NCI-H774 (cell line): ENCODE results near the gene GPC6.
"Not testable (repeated sequence)": the region's sequence is repeated elsewhere in the genome, so short reads cannot be mapped to it uniquely, and the experiment has no call there.

ENCODE experiments used
- DNase-seq: peaks from one replicate; lab custom pipeline; 2025; lab: John Stamatoyannopoulos, UW

The GPC6 gene

DNA sequence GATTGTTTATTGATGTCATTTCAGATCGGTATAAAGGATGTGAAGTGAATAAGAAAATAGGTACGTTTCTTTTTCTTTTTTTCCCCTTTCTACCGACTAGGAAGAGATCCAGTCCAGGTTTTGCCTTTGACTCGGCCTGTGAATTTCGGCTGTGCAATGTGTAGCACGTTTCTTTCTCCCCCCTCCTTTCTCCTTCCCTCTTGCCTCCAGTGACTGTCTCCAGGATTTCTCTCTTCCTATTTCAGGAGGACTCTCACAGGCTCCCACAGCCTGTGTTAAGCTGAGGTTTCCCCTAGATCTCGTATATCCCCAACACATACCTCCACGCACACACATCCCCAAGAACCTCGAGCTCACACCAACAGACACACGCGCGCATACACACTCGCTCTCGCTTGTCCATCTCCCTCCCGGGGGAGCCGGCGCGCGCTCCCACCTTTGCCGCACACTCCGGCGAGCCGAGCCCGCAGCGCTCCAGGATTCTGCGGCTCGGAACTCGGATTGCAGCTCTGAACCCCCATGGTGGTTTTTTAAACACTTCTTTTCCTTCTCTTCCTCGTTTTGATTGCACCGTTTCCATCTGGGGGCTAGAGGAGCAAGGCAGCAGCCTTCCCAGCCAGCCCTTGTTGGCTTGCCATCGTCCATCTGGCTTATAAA, at the start of gene GPC6:
Gene GPC6, plus strand, starts transcription at position 185 of the 657 bp plus-strand sequence.
- peak; percentile 50 for DNase-seq

DNA sequence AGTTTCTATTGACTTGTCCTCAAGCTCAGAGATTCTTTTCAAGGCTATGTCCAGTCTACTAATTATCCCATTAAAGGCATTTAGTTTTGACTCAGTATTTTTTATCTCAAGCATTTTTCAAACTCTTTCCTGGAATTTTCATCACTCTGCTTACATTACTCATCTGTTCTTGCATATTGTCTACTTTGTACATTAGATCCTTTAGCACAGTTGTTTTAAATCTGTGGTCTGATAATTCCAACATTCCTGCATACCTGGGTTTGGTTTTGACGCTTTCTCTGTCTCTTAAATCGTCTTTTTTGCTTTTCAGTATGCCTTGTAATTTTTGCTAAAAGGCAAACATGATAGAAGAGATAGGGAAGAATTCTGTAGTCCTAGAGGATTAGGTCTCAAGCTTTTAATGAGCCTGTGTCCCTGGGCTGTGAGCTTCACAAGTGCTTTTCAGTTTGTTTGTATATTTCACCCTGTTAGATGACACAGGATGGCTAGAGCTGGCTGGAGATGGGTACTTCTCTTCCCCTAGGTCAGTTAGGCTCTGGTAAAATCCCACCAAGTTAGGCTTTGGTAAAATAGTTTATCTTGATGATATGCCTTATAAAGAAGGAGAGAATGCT, 46.1 kb upstream of the GPC6 start:
- DNase-seq: no peak

DNA sequence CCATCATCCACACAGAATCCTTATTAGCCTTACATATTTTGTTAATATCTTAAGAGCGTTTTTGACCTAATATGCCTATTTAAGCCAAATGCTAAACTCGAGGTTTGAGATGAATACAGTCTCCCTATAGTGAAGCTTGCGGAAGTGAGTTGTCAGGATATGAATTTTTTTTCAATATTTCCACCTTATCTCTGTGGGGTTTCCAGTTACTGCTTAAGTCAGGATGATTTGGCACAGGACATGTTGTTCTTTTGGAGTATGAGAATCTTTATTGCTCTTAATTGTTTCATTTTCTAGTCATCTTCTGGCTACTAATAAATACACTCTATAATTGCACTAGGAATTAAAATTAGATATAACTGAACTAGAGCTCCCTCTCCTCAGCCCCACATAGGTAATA, 44.2 kb upstream of the GPC6 start:
- no peak for DNase-seq

GRCh38 chr13:93183302-93183701, 43.3 kb upstream of the GPC6 start:
- no peak for DNase-seq

GRCh38 chr13:93190006-93190405, 36.6 kb upstream of the GPC6 start:
- no peak for DNase-seq

- DNase-seq: no peak
These were observed 32.9 kb upstream of the GPC6 start for GRCh38 chr13:93193682-93194081.

GRCh38 chr13:93199856-93200255, 26.8 kb upstream of the GPC6 start:
- no peak for DNase-seq

- no peak for DNase-seq
These were observed 26.0 kb upstream of the GPC6 start for GRCh38 chr13:93200626-93201025.

DNA sequence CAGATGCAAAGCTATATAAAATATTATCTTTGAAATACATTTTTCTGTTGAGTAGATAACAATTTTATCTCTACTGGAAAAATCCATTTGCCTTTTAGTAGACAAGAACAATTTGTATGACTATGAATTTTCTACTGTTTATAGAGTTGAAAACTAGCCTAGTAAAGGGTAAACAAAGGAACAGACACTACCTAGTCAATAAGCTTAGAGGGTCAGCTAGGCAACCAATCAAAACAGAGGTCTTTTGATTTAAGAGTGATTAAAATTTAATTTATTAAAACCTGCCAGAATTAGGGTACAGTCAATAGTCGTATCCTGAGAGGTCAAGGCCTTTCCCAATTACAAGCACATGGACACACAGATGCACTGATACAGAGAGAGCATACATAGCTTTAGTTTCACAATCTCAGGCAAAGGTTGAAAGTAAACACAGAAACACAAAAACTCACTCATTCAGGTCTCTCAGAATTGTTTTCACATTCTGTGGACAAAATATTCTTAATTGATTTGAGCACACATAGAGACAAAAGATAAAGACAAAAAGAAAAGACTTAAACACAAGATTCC, 24.5 kb upstream of the GPC6 start:
- DNase-seq: no peak

DNA sequence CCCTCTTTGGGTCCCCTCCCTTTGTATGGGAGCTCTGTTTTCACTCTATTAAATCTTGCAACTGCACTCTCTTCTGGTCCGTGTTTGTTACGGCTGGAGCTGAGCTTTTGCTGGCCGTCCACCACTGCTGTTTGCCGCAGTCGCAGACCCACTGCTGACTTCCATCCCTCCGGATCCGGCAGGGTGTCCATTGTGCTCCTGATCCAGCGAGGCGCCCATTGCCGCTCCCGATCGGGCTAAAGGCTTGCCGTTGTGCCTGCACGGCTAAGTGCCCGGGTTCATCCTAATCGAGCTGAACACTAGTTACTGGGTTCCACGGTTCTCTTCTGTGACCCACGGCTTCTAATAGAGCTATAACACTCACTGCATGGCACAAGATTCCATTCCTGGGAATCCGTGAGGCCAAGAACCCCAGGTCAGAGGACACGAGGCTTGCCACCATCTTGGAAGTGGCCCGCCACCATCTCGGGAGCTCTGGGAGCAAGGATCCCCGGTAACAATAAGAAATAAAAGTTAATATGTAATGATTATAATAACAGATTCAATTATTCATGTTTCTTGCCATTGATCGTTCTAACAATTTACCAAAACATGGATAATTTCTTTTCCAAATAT, 19.7 kb upstream of the GPC6 start:
- DNase-seq: not testable (repeated sequence)

GRCh38 chr13:93216122-93216521, 10.5 kb upstream of the GPC6 start:
- DNase-seq: no peak

DNA sequence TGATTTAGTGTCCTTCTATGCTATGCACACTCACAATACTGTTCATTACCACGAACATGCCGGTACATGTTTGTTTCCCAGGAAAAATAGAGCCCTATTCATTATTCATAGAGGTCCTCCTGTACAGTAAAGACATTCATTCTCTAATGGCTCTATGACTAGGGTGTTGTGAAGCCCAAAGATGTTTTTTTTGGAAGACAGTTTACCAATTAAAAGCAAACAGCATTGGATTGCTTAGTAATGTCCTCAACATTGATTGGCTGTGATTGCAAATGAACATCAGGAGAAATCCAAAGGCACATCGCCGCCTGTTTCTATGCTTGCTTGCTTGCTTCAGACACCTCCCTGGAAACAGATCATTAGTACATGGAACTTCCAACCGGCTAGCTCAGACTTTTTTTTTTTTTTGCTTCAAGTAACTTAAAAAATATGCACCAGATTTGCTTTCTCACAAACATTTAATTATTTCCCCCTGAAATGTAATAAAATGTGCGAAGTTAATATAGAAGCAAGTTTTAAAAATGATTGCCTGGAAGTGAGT, 8.8 kb upstream of the GPC6 start:
- DNase-seq: no peak

GRCh38 chr13:93218583-93218982, 8.0 kb upstream of the GPC6 start:
- DNase-seq: no peak

DNA sequence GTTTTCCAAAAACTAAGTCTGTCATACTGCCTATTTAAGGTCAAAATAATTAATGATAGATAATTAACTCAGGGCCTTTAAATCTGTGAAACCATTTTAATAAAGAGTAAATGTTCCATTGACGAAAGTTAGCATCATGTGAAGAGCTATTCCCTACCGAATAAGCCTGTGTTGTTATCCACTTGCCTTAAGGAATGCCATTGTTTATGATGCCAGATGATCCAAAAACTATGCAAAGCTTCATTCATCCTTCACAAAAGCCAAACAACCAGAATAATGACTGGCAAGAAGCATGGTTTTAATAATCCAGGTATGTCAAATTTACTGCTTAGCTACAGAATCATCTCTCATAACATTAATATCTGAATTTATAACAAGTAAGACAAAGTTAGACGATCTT, 6.5 kb upstream of the GPC6 start:
- DNase-seq: no peak

DNA sequence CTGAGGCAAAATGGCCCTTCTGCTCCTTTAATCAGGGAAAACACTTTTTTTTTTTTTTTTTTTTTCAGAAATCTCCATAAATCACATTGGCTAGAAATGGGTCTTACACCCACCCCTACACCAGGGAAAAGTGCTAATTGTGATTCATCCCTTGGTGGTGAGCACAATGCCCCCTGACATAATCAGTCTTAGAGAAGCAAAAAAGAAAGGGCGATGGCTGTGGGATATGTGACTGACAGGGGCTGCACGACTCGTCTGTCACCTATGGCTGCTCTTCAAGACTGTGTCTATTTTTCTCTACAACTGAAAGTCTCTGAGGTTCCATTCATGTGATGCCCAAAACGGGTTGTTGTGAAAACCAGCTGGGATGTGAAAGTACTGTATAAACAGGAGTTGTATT, 3.6 kb upstream of the GPC6 start:
- DNase-seq: no peak

GRCh38 chr13:93224535-93224934, 2.1 kb upstream of the GPC6 start:
- DNase-seq: no peak

DNA sequence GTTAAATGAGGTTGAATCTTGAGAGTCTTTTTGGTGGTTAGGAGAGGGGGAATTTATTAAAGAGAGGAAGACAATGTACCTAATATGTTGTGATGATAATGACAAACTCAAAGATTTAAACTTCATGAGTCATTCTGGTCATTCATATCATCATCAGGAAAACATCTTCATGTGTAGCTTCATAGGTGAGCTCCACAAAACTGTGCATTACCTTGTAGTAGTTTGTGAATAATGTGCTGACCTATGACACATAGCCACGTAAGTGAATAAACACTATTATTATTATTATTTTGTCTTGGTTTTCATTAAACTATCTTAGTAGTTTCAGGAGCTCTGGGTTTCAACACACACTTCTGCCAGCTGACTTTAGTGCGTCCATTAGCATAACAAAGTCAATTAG, 997 bp upstream of the GPC6 start:
- DNase-seq: no peak

DNA sequence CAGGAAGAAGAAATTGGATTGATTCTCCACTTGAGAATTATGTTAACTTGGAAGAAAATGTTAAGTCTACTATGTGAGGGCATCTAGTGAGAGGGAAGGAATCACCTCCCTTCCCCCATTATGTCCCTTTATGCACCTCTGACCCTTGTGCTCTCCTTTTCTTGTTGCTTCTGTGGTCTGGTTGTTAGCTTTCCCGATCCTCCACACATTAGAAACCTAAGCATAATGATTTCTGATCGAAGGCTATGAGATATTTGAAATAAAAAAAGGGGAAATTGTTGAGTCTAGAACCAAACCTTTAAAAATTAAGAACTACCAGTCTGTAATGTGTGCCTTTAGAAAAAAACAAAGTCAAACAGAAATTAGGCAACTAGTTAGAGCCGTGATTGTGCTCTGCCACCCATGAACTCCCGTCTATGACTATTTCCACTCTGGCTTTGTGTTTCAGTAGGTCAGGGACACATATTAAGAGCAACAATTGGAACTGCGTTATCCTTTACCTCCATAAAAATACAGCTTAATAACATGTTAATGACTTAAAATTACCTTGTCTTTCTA, 463 bp upstream of the GPC6 start:
- no peak for DNase-seq

DNA sequence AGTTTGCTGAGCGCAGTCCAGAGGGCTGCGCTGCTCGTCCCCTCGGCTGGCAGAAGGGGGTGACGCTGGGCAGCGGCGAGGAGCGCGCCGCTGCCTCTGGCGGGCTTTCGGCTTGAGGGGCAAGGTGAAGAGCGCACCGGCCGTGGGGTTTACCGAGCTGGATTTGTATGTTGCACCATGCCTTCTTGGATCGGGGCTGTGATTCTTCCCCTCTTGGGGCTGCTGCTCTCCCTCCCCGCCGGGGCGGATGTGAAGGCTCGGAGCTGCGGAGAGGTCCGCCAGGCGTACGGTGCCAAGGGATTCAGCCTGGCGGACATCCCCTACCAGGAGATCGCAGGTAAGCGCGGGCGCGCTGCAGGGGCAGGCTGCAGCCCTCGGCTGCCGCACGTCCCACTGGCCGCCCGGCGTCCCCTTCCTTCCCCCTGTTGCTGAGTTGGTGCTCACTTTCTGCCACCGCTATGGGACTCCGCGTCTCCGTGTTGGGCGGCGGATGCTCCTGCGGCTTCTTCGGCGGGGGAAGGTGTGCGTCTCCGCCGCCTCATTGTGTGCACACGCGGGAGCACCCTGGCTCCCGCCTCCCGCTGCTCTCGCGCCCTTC, 772 bp downstream of the GPC6 start:
- DNase-seq: peak; percentile 39

DNA sequence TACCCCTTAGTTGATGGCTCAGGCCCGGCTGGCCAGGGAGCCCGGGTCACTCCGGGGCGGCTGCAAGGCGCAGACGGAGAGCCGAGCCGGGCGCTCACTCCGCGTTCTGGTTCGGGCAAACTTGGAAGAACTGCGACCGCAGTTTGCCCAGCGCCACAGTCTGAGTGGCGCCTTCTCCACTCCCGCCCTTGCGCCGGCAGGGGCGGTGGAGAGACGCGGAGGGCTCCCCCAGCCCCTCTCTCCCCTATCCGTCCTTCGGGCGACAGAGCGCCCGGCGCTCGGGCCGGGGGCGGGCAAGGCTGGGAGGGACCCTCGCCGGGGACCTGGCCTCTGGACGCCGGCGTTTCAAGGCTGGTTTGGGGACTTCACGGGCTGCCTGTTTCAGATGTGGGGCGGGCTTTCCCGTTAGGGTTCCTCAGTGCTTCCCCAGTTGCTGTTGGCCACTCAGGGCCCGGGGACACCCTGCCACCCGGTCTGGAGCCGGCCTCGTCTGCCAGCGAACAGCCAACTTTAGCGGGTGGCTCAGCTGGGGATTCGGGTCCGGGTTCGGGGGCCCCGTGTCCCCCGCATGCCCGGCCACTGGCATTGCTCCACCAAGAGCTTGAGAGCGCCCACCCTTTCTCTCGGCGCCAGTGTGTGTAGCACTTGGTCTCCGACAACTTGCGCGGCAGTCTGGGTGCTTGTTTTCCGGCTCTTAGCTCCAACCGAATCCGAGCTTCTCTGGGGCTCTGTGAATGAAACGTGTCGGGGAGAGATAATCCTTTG, 1.5 kb downstream of the GPC6 start:
- DNase-seq: peak; percentile 34

GRCh38 chr13:93228643-93228937, 2.0 kb downstream of the GPC6 start:
- DNase-seq: no peak
